SK-N-SH (cell line): ENCODE data around the gene MYLK. TPM values are rescaled to one million over a fixed set of nuclear protein-coding genes. Genes with fewer than 3 reads are reported as not detected.

ENCODE experiments used
- CTCF ChIA-PET: fragments of 300-600, 350-600 bp; formaldehyde crosslinking; extraction: SDS; loops from one replicate; lab custom pipeline; 2021; lab: Yijun Ruan, JAX
- POLR2A ChIA-PET: fragments of 350-600 bp; sonication (Branson Sonifier 250); formaldehyde crosslinking; extraction: SDS; loops from one replicate; lab custom pipeline; 2020; ENCODE audit warnings: antibody characterized with exemption, inconsistent platforms; lab: Yijun Ruan, JAX
- DNase-seq: peaks from one replicate; pipeline ENCODE4 v3.0.0; 2012
- H2AFZ ChIP-seq: fragments of 200-600 bp; sonication (generic); 2 replicates; pipeline ENCODE4 v1.8.1; 2016; ENCODE audit warnings: antibody characterized with exemption, mild to moderate bottlenecking, low read depth
- H3F3A ChIP-seq: fragments of 200-600 bp; sonication (generic); replicated peaks from 2 replicates; pipeline ENCODE3; 2016; ENCODE audit warnings: antibody characterized with exemption, mild to moderate bottlenecking; ENCODE audit not compliant: insufficient read depth
- H3K27ac ChIP-seq, 2 experiments: fragments of 200-500 bp in 1 of 2; fragments of 200-600 bp in 1 of 2; sonication (Bioruptor generic) in 1 of 2; sonication (generic), shearing (Covaris generic) in 1 of 2; 2 replicates each; pipeline versions ENCODE4 v1.5.1 to v1.6.1; 2014 to 2016; ENCODE audit warnings: low read depth in 2 of 2, inconsistent platforms in 1 of 2, low read length in 1 of 2, mild to moderate bottlenecking in 1 of 2, mixed read lengths in 1 of 2
- H3K27me3 ChIP-seq: fragments of 200-600 bp; sonication (generic), shearing (Covaris generic); 2 replicates; pipeline ENCODE4 v1.6.1; 2016; ENCODE audit warnings: mixed run types; ENCODE audit not compliant: insufficient read depth
- H3K36me3 ChIP-seq, 2 experiments: fragments of 200-500 bp in 1 of 2; fragments of 200-600 bp in 1 of 2; sonication (Bioruptor generic) in 1 of 2; sonication (generic) in 1 of 2; replicated peaks in 1 of 2; 2 replicates each; pipeline versions ENCODE3 to v1.5.1; 2014 to 2016; ENCODE audit warnings: low read length in 1 of 2, mild to moderate bottlenecking in 1 of 2; ENCODE audit not compliant: insufficient read depth in 2 of 2, control insufficient read depth in 1 of 2
- H3K4me1 ChIP-seq, 2 experiments: fragments of 200-500 bp in 1 of 2; fragments of 200-600 bp in 1 of 2; sonication (Bioruptor generic) in 1 of 2; sonication (generic), shearing (Covaris generic) in 1 of 2; 2 replicates each; pipeline versions ENCODE4 v1.5.1 to v1.6.1; 2014 to 2016; ENCODE audit warnings: low read depth in 1 of 2, low read length in 1 of 2, mixed run types in 1 of 2; ENCODE audit not compliant: insufficient read depth in 2 of 2, control insufficient read depth in 1 of 2
- H3K4me2 ChIP-seq: fragments of 200-600 bp; sonication (generic), shearing (Covaris generic); 2 replicates; pipeline ENCODE4 v1.6.1; 2017; ENCODE audit warnings: mixed run types
- H3K4me3 ChIP-seq, 2 experiments: fragments of 200-500 bp in 1 of 2; fragments of 200-600 bp in 1 of 2; sonication (Bioruptor generic) in 1 of 2; sonication (generic), shearing (Covaris generic) in 1 of 2; 2 replicates each; pipeline versions ENCODE4 v1.5.1 to v1.8.1; 2014 to 2016; ENCODE audit warnings: low read depth in 2 of 2, inconsistent platforms in 1 of 2, low read length in 1 of 2, mild to moderate bottlenecking in 1 of 2, mixed read lengths in 1 of 2, moderate library complexity in 1 of 2
- H3K79me2 ChIP-seq: fragments of 200-600 bp; sonication (generic); 2 replicates; pipeline ENCODE4 v1.8.1; 2017; ENCODE audit warnings: mild to moderate bottlenecking; ENCODE audit not compliant: insufficient read depth
- H3K9ac ChIP-seq: fragments of 200-600 bp; sonication (generic); 2 replicates; pipeline ENCODE4 v1.6.1; 2017; ENCODE audit warnings: mixed run types
- H3K9me2 ChIP-seq: fragments of 200-600 bp; sonication (generic); 2 replicates; pipeline ENCODE4 v1.6.1; 2017; ENCODE audit warnings: mixed run types
- H3K9me3 ChIP-seq: fragments of 200-600 bp; sonication (generic); 2 replicates; pipeline ENCODE4 v1.6.1; 2017; ENCODE audit warnings: mixed run types, mild to moderate bottlenecking, moderate library complexity
- H4K20me1 ChIP-seq: fragments of 200-600 bp; sonication (generic); 2 replicates; pipeline ENCODE4 v1.6.1; 2017; ENCODE audit warnings: mild to moderate bottlenecking, mixed run types; ENCODE audit not compliant: insufficient read depth
- FOXM1 ChIP-seq: IDR thresholded peaks from 2 replicates; pipeline ENCODE4 v1.4.0; 2012; ENCODE audit warnings: low read depth, mild to moderate bottlenecking
- MXI1 ChIP-seq: IDR thresholded peaks from 2 replicates; pipeline ENCODE4 v1.6.1; 2012; ENCODE audit warnings: mild to moderate bottlenecking, low read depth, low read length, improper control_type of control experiment
- NRF1 ChIP-seq: IDR thresholded peaks from 2 replicates; pipeline ENCODE4 v1.6.1; 2012; ENCODE audit warnings: low read depth, mild to moderate bottlenecking, low read length
- SMC3 ChIP-seq: IDR thresholded peaks from 2 replicates; pipeline ENCODE4 v1.6.1; 2012; ENCODE audit warnings: low read depth, low read length, improper control_type of control experiment
- TEAD4 ChIP-seq: IDR thresholded peaks from 2 replicates; pipeline ENCODE4 v1.4.0; 2012; ENCODE audit warnings: mild to moderate bottlenecking, borderline replicate concordance; ENCODE audit not compliant: insufficient read depth
- USF2 ChIP-seq: fragments of 150-350 bp; IDR thresholded peaks from 2 replicates; pipeline ENCODE4 v1.6.1; 2017; ENCODE audit warnings: antibody characterized with exemption, low read length, low read depth, borderline replicate concordance
- ZBTB33 ChIP-seq: IDR thresholded peaks from 2 replicates; pipeline ENCODE4 v1.4.0; 2012; ENCODE audit warnings: low read depth, borderline replicate concordance
- WGBS: methylation state at CpG from one replicate; pipeline ENCODE4 v1.1.6; 2017; ENCODE audit warnings: low lambda C conversion rate; 5-methylcytosine and 5-hydroxymethylcytosine counted together
- polyA plus RNA-seq, 3 experiments: library from polyadenylated mRNA; depleted of rRNA; stranded (reverse); fragments of >200 nt; gene quantifications; 2 replicates each; pipeline ENCODE4 v1.2.3, GENCODE V29; 2012
- TF ChIP-seq, protein P1 (sequence below): IDR thresholded peaks from 2 replicates; pipeline ENCODE4 v1.4.0; 2012; ENCODE audit warnings: low read depth
- TF ChIP-seq, protein P2 (sequence below): IDR thresholded peaks from 2 replicates; pipeline ENCODE4 v1.6.1; 2012; ENCODE audit warnings: mild to moderate bottlenecking, low read depth, low read length, moderate library complexity

Gene MYLK
- polyA plus RNA-seq, 1 of the 3 experiments (the other 2 are of a cell fraction) = 272 TPM

GRCh38 chr3:123648696-123649405 is 235.3 kb downstream of the MYLK start (continued):
- TF ChIP-seq MXI1 = no peak
- TF ChIP-seq SMC3 = no peak
- TF ChIP-seq, protein P1, sequence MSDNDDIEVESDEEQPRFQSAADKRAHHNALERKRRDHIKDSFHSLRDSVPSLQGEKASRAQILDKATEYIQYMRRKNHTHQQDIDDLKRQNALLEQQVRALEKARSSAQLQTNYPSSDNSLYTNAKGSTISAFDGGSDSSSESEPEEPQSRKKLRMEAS = no peak
- TF ChIP-seq, all 33 proteins: peak for 0

- H3K79me2 ChIP-seq = no peaks in the 10 kb centered on the region
- H3K4me2 ChIP-seq = no peak overlapping the region
- H2AFZ ChIP-seq = no peak overlapping the region
- no peak overlapping the region for H3K4me3 ChIP-seq
- ChIA-PET CTCF (interaction anchor here (0.7 kb wide), 1 partner anchor 33 kb away, joined by 3 read pairs; no protein-coding TSS in a partner anchor), POLR2A (no interaction called here)
- H3K27me3 ChIP-seq = no peaks in the 10 kb centered on the region
- H3K9ac ChIP-seq = no peak overlapping the region
- no peaks in the 10 kb centered on the region for H3K9me3 ChIP-seq
- no peaks in the 10 kb centered on the region for H4K20me1 ChIP-seq
- H3K9me2 ChIP-seq = no peaks in the 10 kb centered on the region
- H3K27ac ChIP-seq = no peak overlapping the region
- no peak for DNase-seq
- H3K36me3 ChIP-seq = peaks cover 65 to 73% of the 10 kb centered on the region in 2 experiments
- no peaks in the 10 kb centered on the region for H3F3A ChIP-seq
- WGBS = 98% methylated on average over 2 of the region's 2 CpGs
- peaks cover 0 to 7% of the 10 kb centered on the region in 2 experiments; a peak in 1 of 4 replicates for H3K4me1 ChIP-seq
- TF ChIP-seq FOXM1 (no peak), USF2 (no peak), ZBTB33 (no peak), NRF1 (no peak), TEAD4 (no peak)
- TF ChIP-seq, protein P2, sequence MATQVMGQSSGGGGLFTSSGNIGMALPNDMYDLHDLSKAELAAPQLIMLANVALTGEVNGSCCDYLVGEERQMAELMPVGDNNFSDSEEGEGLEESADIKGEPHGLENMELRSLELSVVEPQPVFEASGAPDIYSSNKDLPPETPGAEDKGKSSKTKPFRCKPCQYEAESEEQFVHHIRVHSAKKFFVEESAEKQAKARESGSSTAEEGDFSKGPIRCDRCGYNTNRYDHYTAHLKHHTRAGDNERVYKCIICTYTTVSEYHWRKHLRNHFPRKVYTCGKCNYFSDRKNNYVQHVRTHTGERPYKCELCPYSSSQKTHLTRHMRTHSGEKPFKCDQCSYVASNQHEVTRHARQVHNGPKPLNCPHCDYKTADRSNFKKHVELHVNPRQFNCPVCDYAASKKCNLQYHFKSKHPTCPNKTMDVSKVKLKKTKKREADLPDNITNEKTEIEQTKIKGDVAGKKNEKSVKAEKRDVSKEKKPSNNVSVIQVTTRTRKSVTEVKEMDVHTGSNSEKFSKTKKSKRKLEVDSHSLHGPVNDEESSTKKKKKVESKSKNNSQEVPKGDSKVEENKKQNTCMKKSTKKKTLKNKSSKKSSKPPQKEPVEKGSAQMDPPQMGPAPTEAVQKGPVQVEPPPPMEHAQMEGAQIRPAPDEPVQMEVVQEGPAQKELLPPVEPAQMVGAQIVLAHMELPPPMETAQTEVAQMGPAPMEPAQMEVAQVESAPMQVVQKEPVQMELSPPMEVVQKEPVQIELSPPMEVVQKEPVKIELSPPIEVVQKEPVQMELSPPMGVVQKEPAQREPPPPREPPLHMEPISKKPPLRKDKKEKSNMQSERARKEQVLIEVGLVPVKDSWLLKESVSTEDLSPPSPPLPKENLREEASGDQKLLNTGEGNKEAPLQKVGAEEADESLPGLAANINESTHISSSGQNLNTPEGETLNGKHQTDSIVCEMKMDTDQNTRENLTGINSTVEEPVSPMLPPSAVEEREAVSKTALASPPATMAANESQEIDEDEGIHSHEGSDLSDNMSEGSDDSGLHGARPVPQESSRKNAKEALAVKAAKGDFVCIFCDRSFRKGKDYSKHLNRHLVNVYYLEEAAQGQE = no peak
These were observed 239.8 kb downstream of the MYLK start for GRCh38 chr3:123644358-123644757.
